GM12872 (cell line): ENCODE measurements around the gene SMIM12.
A peak's percentile ranks its signal among the peaks of the same experiment; 100 is the strongest.

Experiments used
- CTCF ChIP-seq: IDR thresholded peaks from 3 replicates; pipeline ENCODE4 v1.5.1; 2011; ENCODE audit warnings: low read depth, mild to moderate bottlenecking, low read length, moderate library complexity; ENCODE audit not compliant: insufficient read depth

SMIM12 gene

DNA sequence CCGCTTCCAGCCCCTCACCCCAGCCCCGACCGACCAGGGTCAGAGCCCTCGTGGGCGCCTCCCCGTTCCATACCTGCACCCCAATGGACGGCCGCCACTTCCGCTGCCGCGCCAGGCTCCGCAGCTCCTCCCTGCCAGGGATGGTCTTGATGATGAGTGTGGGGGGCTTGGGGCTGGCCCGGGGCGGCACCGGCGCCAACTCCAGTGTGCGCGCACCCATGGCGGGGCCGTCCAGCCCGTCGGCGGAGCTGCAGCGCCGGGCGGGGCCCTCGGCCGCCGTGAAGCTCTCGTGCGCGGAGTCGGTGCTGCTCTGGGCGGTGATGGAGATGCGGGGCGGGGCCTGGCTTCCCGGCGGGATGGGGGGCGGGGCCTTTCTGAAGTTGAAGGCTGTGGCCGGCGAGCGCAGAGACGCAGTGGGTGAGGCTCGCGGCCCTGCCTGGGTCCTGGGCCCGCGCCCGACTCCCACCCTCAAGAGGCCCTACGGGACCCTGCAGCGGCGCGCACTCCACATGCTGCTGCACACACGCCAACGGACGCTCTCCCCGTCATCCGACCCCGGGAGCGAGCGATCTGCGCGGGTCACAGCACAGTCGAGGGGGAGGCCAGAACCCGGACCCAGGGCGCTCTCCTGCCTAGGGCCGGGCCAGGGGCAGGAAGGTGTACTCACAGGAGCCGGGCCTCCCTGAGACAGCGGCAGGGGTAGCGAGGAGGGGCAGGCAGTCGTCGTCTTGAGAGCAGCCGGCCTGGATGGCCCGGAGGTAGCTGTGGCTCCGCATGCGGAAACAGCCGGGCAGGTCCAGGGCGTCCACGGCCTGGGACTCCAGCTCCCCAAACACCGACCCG is 26.1 kb upstream of the SMIM12 start:
- no peak for TF ChIP-seq CTCF

DNA sequence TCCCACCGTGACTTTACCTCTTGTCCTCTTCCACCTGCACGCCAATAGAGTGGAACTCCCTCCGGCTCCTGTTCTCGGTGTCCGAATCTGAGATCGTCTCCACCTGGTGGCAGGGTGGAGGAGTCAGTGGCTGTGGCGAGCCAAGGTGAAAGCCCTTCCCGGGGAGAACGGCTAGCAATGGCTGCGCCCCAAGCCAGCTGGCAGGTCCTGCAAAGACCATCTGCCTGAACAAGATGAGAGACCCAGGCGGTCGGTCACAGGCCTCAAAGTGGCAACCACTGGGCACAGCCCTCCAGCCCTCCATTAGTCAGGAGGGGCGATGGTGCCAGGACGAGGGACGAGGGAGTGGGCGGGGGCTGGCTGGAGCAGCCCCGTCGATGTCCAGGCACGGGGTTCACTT is 25.4 kb upstream of the SMIM12 start:
- TF ChIP-seq CTCF = 0 out of 3 replicates have a peak, but pooled peaks have one; percentile 10

DNA sequence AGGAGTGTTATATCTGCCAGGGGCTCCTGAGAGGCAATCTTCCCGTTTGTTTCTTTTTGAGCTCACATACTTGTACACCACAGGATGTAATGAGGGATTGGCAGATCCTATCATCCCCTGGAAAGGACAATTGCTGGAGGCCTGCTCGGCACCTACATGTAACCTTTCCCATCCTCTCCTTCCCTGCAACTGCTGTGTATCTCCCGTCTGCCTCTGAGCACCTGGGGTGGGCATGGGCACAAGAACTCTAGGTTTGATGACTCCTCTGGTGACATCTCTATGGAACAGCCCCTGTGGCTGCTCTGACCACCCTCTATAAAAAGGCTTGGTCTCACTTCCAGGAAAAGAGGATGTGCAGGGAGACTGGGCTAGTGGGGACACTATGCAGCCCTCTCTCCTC is 25.0 kb upstream of the SMIM12 start:
- TF ChIP-seq CTCF = no peak

GRCh38 chr1:34879230-34879629 is 19.7 kb upstream of the SMIM12 start:
- no peak for TF ChIP-seq CTCF

- TF ChIP-seq CTCF = no peak
These were observed 16.9 kb upstream of the SMIM12 start for GRCh38 chr1:34876406-34876805.

GRCh38 chr1:34874296-34874952 is 14.9 kb upstream of the SMIM12 start:
- TF ChIP-seq CTCF = no peak

- no peak for TF ChIP-seq CTCF
These were observed 12.6 kb upstream of the SMIM12 start for GRCh38 chr1:34872133-34872503.
